IMR-90 (cell line): ENCODE results near the gene HERC5. TPM values are rescaled to one million over a fixed set of nuclear protein-coding genes. Genes with fewer than 3 reads are reported as not detected.

Experiments
- CEBPB ChIP-seq: IDR thresholded peaks from 2 replicates; pipeline ENCODE4 v1.6.1; 2012; ENCODE audit warnings: low read depth, low read length, improper control_type of control experiment
- RCOR1 ChIP-seq: IDR thresholded peaks from 2 replicates; pipeline ENCODE4 v1.6.1; 2012; ENCODE audit warnings: mild to moderate bottlenecking, low read length, improper control_type of control experiment; ENCODE audit not compliant: insufficient replicate concordance
- SMC3 ChIP-seq: fragments of 150-350 bp; IDR thresholded peaks from 2 replicates; pipeline ENCODE4 v1.6.1; 2016; ENCODE audit warnings: low read depth, mild to moderate bottlenecking, antibody characterized with exemption, low read length, moderate library complexity
- polyA plus RNA-seq, 3 experiments: library from polyadenylated mRNA; depleted of rRNA; stranded (reverse); fragments of >200 nt; gene quantifications; 2 replicates each; pipeline ENCODE4 v1.2.3, GENCODE V29; 2012; ENCODE audit warnings: low replicate concordance in 1 of 3
- total RNA-seq: library from RNA; depleted of rRNA; stranded (reverse); fragments of >200 nt; gene quantifications from 2 replicates; pipeline ENCODE4 v1.2.3, GENCODE V29; 2012

Gene HERC5
- total and polyA plus RNA-seq, 2 of the 4 experiments (the other 2 are of a cell fraction), result under 0.01 TPM; not detected in 1

DNA sequence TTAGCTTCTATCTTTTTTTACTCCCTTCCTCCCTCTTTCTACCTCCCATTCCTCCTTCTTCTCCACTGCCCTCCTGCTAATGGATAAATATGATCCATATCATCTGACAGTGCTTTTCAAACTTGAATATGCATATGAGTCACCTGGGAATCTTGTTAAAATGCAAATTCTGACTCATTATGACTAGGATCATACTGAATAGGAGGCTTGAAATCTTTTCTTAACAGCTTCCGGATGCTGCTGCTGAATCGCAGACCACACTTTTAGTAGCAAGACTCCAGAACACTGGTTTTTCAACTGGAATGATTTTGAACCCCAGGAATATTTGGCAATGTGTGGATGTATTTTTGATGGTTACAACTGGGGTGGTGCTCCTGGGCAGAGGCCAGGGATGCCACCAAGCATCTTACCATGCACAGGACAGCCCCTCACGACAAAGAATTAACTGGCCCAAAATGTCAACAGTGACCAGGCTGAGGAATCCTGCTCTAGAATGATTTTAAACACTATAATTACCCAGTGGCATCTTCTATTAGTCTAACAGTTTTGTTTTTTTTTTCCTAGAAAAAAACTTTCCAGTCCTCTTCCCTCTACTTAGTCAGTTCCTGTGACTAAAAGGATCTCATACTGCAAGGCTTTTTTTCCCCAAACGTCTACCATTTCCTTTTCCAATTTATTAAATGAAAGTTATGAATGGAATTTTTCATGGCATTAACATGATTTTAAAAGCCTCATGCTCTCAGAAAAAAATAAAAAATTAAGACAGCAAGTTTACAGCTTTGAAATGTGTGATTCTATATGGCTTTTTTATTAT, 77.2 kb downstream of the HERC5 start (continued):
- TF ChIP-seq CEBPB, result no peak; the same call in 1 of the 2 replicates
- no peak for TF ChIP-seq RCOR1
- TF ChIP-seq SMC3, result no peak
